Measurements from ENCODE around the gene GALNT7.

Gene GALNT7

DNA sequence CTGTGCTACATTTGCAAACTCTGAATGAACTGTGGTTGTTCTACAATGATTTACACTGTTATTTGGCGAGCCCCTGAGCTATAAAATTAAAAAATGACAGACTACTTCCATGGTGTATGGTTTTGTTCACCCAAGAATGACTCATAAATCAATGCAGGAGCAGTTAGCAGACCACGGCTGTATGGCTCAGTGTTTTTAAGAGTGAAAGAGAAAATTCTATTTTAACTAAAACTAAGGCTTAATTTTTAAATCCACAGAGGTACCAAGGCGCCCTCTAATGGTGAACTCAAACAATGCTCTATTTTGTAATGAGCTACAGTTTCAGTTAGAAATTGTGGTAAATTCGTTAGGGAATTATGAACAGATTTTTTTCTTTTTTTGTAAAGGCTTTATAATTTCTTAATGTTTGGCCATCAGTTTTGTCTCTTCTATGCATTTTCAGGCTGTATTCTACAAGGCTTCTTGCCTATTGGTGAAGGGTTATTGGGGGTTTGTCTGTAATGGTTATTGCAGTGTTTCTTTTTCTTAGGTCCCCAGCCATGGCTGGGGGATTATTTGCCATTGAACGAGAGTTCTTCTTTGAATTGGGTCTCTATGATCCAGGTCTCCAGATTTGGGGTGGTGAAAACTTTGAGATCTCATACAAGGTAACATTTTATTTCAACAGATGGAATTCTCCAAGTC, 133.0 kb downstream of the GALNT7 start:
- no peak for DNase-seq (ENCODE audit: low read depth in 2 of 2)

DNA sequence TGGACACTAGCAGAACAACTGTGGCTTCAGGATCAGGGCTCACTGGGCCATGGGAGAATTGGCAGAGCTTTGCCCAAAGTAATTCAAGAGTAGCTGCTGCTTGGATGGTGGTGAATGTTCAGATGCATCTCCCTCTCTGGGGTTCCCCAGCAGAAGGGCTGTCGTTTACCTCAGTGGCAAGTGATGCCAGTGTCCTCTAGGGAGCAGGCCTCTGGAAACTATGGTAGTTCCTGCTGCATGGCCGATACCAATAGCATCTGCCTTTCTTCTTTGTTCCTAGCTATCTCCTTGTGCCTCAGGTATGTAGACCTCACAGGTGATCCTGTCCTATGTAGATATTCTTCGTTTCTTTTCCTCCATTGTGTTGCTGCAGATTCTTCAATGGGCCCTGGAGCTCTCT, 139.2 kb downstream of the GALNT7 start:
- no peak for DNase-seq (ENCODE audit: low read depth in 2 of 2)

- DNase-seq (ENCODE audit: low read depth in 2 of 2), result no peak
These were observed 142.8 kb downstream of the GALNT7 start for GRCh38 chr4:173311368-173311767.

DNA sequence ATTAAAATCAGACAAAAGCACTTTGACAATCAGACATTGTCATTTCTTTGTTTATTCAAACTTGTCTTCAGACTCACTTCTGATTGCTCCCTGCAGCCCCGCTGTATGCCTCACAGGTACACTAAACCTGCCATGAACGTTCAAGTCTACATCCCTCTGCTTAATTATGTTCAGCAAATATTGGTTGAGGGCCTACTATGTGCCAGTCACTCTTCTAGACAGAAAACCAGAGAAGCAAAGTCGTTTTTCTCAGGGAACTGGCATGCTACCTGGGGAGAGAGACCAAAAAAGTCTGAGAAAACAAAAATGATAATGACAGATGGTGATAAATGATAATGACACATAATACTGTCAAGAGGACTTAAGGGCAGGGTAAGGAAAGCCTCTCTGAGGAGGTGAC, 146.1 kb downstream of the GALNT7 start:
- DNase-seq (ENCODE audit: low read depth in 2 of 2), result no peak

DNA sequence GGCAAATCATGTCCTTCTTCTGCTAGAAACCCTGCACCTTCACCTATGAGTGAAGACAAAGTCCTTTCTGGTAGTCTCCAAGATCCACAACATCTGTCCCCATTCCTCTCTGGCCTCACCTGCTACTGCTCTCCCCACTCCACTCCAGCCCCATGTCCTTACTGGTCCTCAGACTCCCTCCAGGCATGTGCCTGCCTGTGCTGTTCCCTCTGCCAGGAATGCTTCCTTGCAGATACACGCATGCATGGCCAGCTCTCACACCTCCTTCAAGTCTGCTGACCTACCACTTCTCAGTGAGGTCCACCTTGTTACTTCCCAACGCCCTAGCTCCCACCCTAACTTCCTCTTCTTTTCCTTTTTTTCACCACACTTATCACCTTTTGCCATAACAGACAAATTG, 147.4 kb downstream of the GALNT7 start:
- no peak for DNase-seq (ENCODE audit: low read depth in 2 of 2)

DNA sequence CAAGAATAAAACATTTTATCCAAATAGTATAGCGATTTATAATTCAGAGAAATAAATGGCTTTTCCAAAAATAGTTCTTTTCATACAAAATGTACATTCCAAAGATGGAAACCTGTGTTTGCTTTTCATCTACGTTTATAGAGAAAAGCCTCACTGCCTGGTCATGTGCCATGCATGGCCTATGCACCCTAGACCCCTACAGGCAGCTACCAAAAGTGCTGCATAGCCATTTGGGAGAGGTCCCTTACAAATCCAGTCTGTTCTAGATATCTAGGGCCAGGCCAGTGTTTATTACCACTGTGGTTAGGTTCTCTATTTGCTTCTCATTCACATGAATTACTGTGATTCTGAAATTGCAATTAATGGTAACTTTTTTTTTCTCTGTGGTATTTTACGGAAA, 148.4 kb downstream of the GALNT7 start:
- DNase-seq (ENCODE audit: low read depth in 2 of 2), result no peak

DNA sequence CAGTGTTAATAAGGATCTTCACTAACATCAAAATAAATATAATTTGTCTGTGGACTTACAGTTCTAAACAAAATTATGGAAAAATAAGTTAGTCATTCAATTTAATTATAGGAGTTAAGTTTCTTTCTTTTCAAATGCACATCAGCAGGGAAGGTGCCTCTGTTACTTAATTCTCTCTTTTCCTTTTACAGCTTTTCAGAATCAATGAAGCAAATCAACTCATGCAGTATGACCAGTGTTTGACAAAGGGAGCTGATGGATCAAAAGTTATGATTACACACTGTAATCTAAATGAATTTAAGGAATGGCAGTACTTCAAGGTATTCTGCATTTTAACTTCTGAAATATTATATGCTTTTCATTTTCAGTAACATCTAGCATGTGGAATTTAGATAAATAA, 149.6 kb downstream of the GALNT7 start:
- no peak for DNase-seq (ENCODE audit: low read depth in 2 of 2)

DNA sequence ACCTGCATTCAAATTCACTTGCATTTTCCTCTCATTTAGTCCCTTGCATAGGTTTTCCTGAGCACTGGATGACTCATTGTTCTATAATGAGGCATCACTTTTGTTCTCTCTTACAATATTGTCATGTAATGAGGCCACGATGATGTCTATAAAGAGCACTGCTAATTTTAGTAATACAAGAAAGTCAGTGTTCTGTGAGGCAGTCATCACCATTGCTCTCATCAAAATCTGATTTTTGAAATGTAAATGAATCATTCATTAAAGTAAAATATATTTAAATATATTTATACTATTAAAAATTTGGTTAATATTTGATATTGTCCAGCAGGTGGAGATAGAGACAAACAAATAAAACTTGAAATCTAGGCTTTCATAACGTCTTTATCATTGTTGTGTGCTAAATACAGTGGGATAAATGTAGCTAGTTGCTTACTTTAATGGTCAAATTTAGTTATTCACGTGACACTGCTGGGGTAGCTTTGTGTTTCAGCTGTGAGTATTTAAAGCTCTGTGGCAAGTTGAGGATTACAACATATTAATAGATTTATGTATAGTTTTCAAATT, 150.1 kb downstream of the GALNT7 start:
- no peak for DNase-seq (ENCODE audit: low read depth in 2 of 2)

GRCh38 chr4:173319696-173320095, 151.1 kb downstream of the GALNT7 start:
- no peak for DNase-seq (ENCODE audit: low read depth in 2 of 2)

GRCh38 chr4:173325007-173325736, 156.6 kb downstream of the GALNT7 start:
- no peak for DNase-seq (ENCODE audit: low read depth in 2 of 2)

- DNase-seq (ENCODE audit: low read depth in 2 of 2), result no peak
These were observed 159.8 kb downstream of the GALNT7 start for GRCh38 chr4:173328236-173328901.

GRCh38 chr4:173330590-173330989, 162.0 kb downstream of the GALNT7 start:
- DNase-seq (ENCODE audit: low read depth in 2 of 2), result no peak

DNA sequence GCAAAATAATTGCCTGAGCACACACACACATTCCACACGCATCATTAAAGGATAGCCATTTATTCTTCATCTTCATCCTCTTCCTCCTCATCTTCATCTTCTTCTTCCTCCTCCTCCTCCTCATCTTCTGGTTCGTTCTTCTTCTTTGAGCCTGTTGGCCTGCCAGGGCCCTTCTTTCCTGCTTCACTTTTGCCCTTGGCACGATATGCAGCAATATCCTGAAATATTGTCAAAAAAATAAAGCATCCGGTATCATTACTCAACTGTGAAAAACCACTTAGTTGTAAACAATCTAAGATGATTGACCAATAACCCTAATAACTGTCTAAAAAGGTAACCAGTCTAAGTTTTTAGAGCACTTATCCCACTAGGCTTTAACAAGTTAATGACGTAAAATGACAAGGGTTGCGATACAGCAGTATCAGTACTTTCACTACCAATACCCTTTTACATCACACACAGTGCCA, 163.4 kb downstream of the GALNT7 start:
- no peak for DNase-seq (ENCODE audit: low read depth in 2 of 2)

- no peak for DNase-seq (ENCODE audit: low read depth in 2 of 2)
These were observed 164.5 kb downstream of the GALNT7 start for GRCh38 chr4:173332963-173333657.

DNA sequence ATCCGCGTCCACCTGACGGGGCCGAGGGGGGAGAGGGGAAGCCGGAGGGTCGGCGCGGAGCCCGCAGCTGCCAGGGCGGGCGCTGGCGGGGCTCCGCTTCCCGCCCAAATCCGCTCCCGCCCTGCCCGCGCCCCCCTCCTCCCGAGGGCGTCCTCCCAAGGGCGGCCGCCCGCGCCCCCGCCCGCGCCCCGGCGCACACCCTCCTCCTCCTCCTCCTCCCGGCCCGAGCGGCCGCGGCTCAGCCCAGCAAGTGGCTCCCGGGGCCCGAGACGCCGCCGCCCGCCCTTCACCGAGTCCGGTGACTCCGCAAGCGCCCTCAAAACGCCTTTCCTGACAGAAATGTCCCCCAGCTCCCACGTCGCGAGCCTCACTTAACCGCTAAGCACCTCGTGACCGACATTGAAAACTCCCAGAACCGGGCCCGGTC, 165.1 kb downstream of the GALNT7 start:
- peak in 1 of 2 donors; percentile 36 for DNase-seq (ENCODE audit: low read depth in 2 of 2)

GRCh38 chr4:173334085-173334890, 165.7 kb downstream of the GALNT7 start, which contains the start of gene HMGB2:
HMGB2 (minus strand) TSS chr4:173334358; CDS start chr4:173333649, 709 bp downstream.
- peak; percentile 98 to 100 for DNase-seq (ENCODE audit: low read depth in 2 of 2)

- peak in 1 of 2 donors; percentile 10 for DNase-seq (ENCODE audit: low read depth in 2 of 2)
These were observed 166.5 kb downstream of the GALNT7 start for GRCh38 chr4:173334891-173335752.

DNA sequence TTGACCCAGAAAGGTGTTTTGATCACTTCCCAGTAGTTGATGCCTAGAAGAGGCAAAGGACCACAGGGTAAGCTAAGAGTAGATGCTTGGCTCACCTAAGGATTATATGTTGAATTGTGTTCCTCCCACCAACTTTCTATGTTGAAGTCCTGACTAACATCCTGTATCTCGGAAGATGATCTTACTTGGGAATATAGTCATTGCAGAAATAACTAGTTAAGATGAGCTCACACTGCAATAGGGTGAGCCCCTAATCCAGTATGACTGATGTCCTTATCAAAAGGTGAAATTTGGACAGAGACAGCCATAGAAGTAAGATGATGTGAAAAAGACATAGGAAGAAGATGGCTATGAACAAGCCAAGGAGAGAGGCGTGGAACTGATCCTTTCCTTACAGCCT, 168.9 kb downstream of the GALNT7 start:
- no peak for DNase-seq (ENCODE audit: low read depth in 2 of 2)

DNA sequence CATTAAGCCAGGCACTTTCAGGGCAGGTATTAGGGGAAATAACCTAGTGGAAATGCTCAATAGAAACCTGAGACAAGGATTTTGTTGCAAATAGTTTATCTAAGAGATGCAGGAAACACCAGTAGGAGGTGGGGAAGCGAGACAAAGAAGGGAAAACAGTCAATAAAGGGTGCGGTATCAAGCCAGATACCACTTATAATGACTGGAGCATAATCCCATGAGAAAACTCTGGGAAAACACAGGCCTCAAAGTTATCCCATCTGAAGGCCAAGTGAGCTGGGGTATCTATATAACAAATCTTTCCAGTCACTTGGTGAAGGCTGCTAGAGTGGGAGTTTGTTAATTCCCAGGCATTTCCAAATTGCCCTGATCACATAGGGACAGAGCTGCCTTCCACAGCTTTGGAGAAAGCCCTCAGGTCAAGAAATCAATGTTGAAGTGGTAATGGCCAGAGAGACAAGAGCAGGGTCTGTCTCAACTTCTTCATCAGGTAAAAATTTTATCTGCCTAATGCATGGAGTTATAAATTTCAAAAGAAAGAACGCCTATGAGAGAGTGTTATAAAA, 175.3 kb downstream of the GALNT7 start:
- no peak for DNase-seq (ENCODE audit: low read depth in 2 of 2)

- no peak for DNase-seq (ENCODE audit: low read depth in 2 of 2)
These were observed 177.0 kb downstream of the GALNT7 start for GRCh38 chr4:173345648-173346047.
